ENCODE data around the gene ADAP1. TPM values are rescaled to one million over a fixed set of nuclear protein-coding genes. Genes with fewer than 3 reads are reported as not detected.

Gene ADAP1
- total and polyA plus RNA-seq, 2 of the 13 experiments (the other 11 are each of a cell fraction or from before 2014, with no cell fraction given), result 10.5 to 24.6 TPM

DNA sequence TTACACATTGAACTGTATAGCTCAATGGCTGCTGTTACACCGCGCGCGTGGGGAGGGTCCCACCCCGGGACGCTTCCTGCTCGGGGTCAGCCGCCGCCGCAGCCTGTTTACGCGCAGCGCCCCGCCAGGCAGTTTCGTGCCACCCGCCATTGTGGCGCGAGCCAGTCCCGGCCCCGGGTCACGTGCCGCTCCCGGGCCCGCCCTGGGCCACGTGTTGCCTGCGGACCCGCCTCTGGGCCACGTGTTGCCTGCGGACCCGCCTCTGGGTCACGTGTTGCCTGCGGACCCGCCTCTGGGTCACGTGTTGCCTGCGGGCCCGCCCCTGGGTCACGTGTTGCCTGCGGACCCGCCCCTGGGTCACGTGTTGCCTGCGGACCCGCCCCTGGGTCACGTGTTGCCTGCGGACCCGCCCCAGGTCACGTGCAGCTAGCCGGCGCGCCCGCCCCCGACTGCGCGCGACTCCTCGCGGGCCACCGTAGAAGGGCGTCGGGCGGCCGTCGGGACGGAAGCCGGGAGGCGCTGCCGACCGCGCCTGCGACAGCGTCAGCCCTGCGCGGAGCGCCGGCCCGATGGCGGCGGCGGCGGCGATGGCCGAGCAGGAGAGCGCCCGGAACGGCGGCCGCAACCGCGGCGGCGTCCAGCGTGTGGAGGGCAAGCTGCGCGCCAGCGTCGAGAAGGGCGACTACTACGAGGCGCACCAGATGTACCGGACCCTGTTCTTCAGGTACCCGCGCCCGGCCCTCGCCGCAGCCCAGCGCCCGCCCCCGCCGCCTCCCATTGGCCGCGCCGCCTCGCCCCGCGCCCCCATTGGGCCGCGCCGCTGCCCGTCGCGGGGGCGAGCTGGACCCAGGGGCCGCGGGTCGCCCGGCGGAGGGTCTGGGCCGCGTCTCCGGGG is 78.2 kb downstream of the ADAP1 start, which contains the start of gene GET4 (continued):
- TF ChIP-seq, protein P1, sequence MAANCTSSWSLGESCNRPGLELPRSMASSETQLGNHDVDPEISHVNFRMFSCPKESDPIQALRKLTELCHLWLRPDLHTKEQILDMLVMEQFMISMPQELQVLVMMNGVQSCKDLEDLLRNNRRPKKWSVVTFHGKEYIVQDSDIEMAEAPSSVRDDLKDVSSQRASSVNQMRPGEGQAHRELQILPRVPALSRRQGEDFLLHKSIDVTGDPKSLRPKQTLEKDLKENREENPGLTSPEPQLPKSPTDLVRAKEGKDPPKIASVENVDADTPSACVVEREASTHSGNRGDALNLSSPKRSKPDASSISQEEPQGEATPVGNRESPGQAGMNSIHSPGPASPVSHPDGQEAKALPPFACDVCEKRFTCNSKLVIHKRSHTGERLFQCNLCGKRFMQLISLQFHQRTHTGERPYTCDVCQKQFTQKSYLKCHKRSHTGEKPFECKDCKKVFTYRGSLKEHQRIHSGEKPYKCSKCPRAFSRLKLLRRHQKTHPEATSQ (CRISPR knock-in tag; IDR thresholded peaks at IDR 0.05; ENCODE audit: borderline replicate concordance), result 0 out of 2 replicates have a peak, but pooled peaks have one; percentile 45
- TF ChIP-seq, protein P2, sequence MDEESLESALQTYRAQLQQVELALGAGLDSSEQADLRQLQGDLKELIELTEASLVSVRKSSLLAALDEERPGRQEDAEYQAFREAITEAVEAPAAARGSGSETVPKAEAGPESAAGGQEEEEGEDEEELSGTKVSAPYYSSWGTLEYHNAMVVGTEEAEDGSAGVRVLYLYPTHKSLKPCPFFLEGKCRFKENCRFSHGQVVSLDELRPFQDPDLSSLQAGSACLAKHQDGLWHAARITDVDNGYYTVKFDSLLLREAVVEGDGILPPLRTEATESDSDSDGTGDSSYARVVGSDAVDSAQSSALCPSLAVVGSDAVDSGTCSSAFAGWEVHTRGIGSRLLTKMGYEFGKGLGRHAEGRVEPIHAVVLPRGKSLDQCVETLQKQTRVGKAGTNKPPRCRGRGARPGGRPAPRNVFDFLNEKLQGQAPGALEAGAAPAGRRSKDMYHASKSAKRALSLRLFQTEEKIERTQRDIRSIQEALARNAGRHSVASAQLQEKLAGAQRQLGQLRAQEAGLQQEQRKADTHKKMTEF (CRISPR knock-in tag; IDR thresholded peaks at IDR 0.05), result peak; percentile 75
- TF ChIP-seq ATAD3A (CRISPR knock-in tag; IDR thresholded peaks at IDR 0.05), result no peak
- TF ChIP-seq, protein P3, sequence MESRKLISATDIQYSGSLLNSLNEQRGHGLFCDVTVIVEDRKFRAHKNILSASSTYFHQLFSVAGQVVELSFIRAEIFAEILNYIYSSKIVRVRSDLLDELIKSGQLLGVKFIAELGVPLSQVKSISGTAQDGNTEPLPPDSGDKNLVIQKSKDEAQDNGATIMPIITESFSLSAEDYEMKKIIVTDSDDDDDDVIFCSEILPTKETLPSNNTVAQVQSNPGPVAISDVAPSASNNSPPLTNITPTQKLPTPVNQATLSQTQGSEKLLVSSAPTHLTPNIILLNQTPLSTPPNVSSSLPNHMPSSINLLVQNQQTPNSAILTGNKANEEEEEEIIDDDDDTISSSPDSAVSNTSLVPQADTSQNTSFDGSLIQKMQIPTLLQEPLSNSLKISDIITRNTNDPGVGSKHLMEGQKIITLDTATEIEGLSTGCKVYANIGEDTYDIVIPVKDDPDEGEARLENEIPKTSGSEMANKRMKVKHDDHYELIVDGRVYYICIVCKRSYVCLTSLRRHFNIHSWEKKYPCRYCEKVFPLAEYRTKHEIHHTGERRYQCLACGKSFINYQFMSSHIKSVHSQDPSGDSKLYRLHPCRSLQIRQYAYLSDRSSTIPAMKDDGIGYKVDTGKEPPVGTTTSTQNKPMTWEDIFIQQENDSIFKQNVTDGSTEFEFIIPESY (CRISPR knock-in tag; IDR thresholded peaks at IDR 0.05), result peak; percentile 99
- peak; percentile 62; the same call in 1 of the 2 replicates for TF ChIP-seq AHR (CRISPR knock-in tag; IDR thresholded peaks at IDR 0.05)
- TF ChIP-seq, protein P4, sequence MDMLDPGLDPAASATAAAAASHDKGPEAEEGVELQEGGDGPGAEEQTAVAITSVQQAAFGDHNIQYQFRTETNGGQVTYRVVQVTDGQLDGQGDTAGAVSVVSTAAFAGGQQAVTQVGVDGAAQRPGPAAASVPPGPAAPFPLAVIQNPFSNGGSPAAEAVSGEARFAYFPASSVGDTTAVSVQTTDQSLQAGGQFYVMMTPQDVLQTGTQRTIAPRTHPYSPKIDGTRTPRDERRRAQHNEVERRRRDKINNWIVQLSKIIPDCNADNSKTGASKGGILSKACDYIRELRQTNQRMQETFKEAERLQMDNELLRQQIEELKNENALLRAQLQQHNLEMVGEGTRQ (IDR thresholded peaks at IDR 0.05; ENCODE audit: low read depth, low read length), result peak; percentile 99
- TF ChIP-seq, protein P4 (CRISPR knock-in tag; IDR thresholded peaks at IDR 0.05; ENCODE audit: borderline replicate concordance), result peak; percentile 88
- TF ChIP-seq TAF15 (IDR thresholded peaks at IDR 0.05; ENCODE audit: low read depth, low read length, poor library complexity, severe bottlenecking), result peak; percentile 54
- TF ChIP-seq, protein P5, sequence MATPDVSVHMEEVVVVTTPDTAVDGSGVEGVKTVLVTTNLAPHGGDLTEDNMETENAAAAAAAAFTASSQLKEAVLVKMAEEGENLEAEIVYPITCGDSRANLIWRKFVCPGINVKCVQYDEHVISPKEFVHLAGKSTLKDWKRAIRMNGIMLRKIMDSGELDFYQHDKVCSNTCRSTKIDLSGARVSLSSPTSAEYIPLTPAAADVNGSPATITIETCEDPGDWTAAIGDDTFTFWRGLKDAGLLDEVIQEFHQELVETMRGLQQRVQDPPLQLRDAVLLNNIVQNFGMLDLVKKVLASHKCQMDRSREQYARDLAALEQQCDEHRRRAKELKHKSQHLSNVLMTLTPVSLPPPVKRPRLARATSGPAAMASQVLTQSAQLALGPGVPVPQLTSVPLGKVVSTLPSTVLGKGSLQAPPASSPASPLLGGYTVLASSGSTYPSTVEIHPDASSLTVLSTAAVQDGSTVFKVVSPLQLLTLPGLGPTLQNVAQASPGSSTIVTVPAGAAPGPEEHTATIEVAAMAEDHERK (CRISPR knock-in tag; IDR thresholded peaks at IDR 0.05; ENCODE audit: low read depth), result 0 out of 2 replicates have a peak, but pooled peaks have one; percentile 43
- TF ChIP-seq ZNF83 (CRISPR knock-in tag; IDR thresholded peaks at IDR 0.05; ENCODE audit: borderline replicate concordance), result 0 out of 2 replicates have a peak, but pooled peaks have one; percentile 33
- no peak for TF ChIP-seq ZKSCAN5 (CRISPR knock-in tag; IDR thresholded peaks at IDR 0.05)
- no peak for TF ChIP-seq ZFP36L1 (CRISPR knock-in tag; IDR thresholded peaks at IDR 0.05)
- peak; percentile 25; the same call in 1 of the 2 replicates for TF ChIP-seq ZNF773 (CRISPR knock-in tag; IDR thresholded peaks at IDR 0.05; ENCODE audit: borderline replicate concordance)
- peak; percentile 67; the same call in 1 of the 2 replicates for TF ChIP-seq NR2C2 (CRISPR knock-in tag; IDR thresholded peaks at IDR 0.05; ENCODE audit: borderline replicate concordance)
- TF ChIP-seq, protein P6, sequence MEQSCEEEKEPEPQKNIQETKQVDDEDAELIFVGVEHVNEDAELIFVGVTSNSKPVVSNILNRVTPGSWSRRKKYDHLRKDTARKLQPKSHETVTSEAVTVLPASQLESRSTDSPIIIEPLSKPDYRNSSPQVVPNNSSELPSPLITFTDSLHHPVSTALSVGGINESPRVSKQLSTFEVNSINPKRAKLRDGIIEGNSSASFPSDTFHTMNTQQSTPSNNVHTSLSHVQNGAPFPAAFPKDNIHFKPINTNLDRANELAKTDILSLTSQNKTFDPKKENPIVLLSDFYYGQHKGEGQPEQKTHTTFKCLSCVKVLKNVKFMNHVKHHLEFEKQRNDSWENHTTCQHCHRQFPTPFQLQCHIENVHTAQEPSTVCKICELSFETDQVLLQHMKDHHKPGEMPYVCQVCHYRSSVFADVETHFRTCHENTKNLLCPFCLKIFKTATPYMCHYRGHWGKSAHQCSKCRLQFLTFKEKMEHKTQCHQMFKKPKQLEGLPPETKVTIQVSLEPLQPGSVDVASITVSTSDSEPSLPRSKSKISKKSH (CRISPR knock-in tag; IDR thresholded peaks at IDR 0.05; ENCODE audit: borderline replicate concordance), result no peak
- no peak for TF ChIP-seq ZNF253 (CRISPR knock-in tag; IDR thresholded peaks at IDR 0.05; ENCODE audit: borderline replicate concordance)
- no peak for TF ChIP-seq XRCC5 (optimal IDR thresholded peaks at IDR 0.05; ENCODE audit: low read length)
